ENCODE results near the gene ZNF800. TPM values are rescaled to one million over a fixed set of nuclear protein-coding genes. Genes with fewer than 3 reads are reported as not detected.

ZNF800 gene
- total RNA-seq, 1 donor from 2014 or later, result 17.6 TPM

- intact Hi-C loops (cut with DNase I), result loop anchor here (10.0 kb wide), 1 partner anchor 193 kb away; the partner anchor contains the start of genes ARF5 and GCC1
- ATAC-seq (ENCODE audit: poor library complexity) (peak; percentile 69), DNase-seq (peak; percentile 72)
These were observed 334 bp downstream of the ZNF800 start for GRCh38 chr7:127392182-127392565.

GRCh38 chr7:127391591-127392181 is 822 bp downstream of the ZNF800 start:
- ATAC-seq (ENCODE audit: poor library complexity), result peak; percentile 23
- intact Hi-C loops (cut with DNase I), result loop anchor here (10.0 kb wide), 1 partner anchor 193 kb away; the partner anchor contains the start of genes ARF5 and GCC1
- DNase-seq, result no peak

- intact Hi-C loops (cut with DNase I), result loop anchor here (10.0 kb wide), 1 partner anchor 194 kb away; the partner anchor contains the start of genes ARF5 and GCC1
These were observed 1.5 kb downstream of the ZNF800 start for GRCh38 chr7:127390817-127391590.

GRCh38 chr7:127390186-127390816 is 2.2 kb downstream of the ZNF800 start:
- intact Hi-C loops (cut with DNase I), result loop anchor here (10.0 kb wide), 1 partner anchor 194 kb away; the partner anchor contains the start of genes ARF5 and GCC1
- DNase-seq (no peak), ATAC-seq (ENCODE audit: poor library complexity) (no peak)

More at GRCh38 chr7:127390817-127391590, 1.5 kb downstream of the ZNF800 start:
- DNase-seq, result no peak
- no peak for ATAC-seq (ENCODE audit: poor library complexity)

- intact Hi-C loops (cut with DNase I), result no loop called here
- ATAC-seq (ENCODE audit: poor library complexity), result no peak
- DNase-seq, result no peak
These were observed 3.2 kb downstream of the ZNF800 start for GRCh38 chr7:127389321-127389720.

GRCh38 chr7:127387974-127388373 is 4.5 kb downstream of the ZNF800 start:
- ATAC-seq (ENCODE audit: poor library complexity) (no peak), DNase-seq (no peak)
- intact Hi-C loops (cut with DNase I), result no loop called here

GRCh38 chr7:127383123-127383835 is 9.2 kb downstream of the ZNF800 start:
- DNase-seq (no peak), ATAC-seq (ENCODE audit: poor library complexity) (no peak)
- intact Hi-C loops (cut with DNase I), result no loop called here

GRCh38 chr7:127382301-127383085 is 10.0 kb downstream of the ZNF800 start:
- ATAC-seq (ENCODE audit: poor library complexity), result no peak
- intact Hi-C loops (cut with DNase I), result no loop called here
- DNase-seq, result no peak

GRCh38 chr7:127380479-127380878 is 12.0 kb downstream of the ZNF800 start:
- intact Hi-C loops (cut with DNase I), result no loop called here
- ATAC-seq (ENCODE audit: poor library complexity) (no peak), DNase-seq (no peak)

- no peak for ATAC-seq (ENCODE audit: poor library complexity)
These were observed 12.9 kb downstream of the ZNF800 start for GRCh38 chr7:127379642-127380041.

GRCh38 chr7:127378537-127378936 is 14.0 kb downstream of the ZNF800 start:
- no peak for DNase-seq
- ATAC-seq (ENCODE audit: poor library complexity), result no peak
- intact Hi-C loops (cut with DNase I), result no loop called here

More at GRCh38 chr7:127379642-127380041, 12.9 kb downstream of the ZNF800 start:
- DNase-seq, result no peak
- intact Hi-C loops (cut with DNase I), result no loop called here

GRCh38 chr7:127377425-127377824 is 15.1 kb downstream of the ZNF800 start:
- DNase-seq (no peak), ATAC-seq (ENCODE audit: poor library complexity) (no peak)
- intact Hi-C loops (cut with DNase I), result no loop called here

- intact Hi-C loops (cut with DNase I), result no loop called here
- no peak for ATAC-seq (ENCODE audit: poor library complexity)
These were observed 16.9 kb downstream of the ZNF800 start for GRCh38 chr7:127375631-127376030.

GRCh38 chr7:127367679-127368078 is 24.8 kb downstream of the ZNF800 start:
- intact Hi-C loops (cut with DNase I), result no loop called here
- ATAC-seq (ENCODE audit: poor library complexity), result no peak
- DNase-seq, result no peak

More at GRCh38 chr7:127375631-127376030, 16.9 kb downstream of the ZNF800 start:
- no peak for DNase-seq

GRCh38 chr7:127366680-127367079 is 25.8 kb downstream of the ZNF800 start:
- DNase-seq, result no peak
- ATAC-seq (ENCODE audit: poor library complexity), result no peak
- intact Hi-C loops (cut with DNase I), result no loop called here

GRCh38 chr7:127365957-127366315 is 26.6 kb downstream of the ZNF800 start:
- DNase-seq, result no peak
- intact Hi-C loops (cut with DNase I), result no loop called here

GRCh38 chr7:127365164-127365956 is 27.1 kb downstream of the ZNF800 start:
- DNase-seq (no peak), ATAC-seq (ENCODE audit: poor library complexity) (no peak)
- intact Hi-C loops (cut with DNase I), result no loop called here

More at GRCh38 chr7:127365957-127366315, 26.6 kb downstream of the ZNF800 start:
- no peak for ATAC-seq (ENCODE audit: poor library complexity)

All from Right ventricle myocardium superior (tissue), 1 donor.